HepG2 (cell line): ENCODE measurements around the gene GHRH. TPM values are rescaled to one million over a fixed set of nuclear protein-coding genes. Genes with fewer than 3 reads are reported as not detected.
A peak's percentile ranks its signal among the peaks of the same experiment; 100 is the strongest.

Experiments used
- ARID5B ChIP-seq: IDR thresholded peaks from 2 replicates; pipeline ENCODE4 v1.4.0; 2020; ENCODE audit warnings: mild to moderate bottlenecking, missing genetic modification reagents
- BORCS8-MEF2B ChIP-seq: sonication (generic); formaldehyde crosslinking; IDR thresholded peaks from 2 replicates; pipeline ENCODE4 v1.8.0; 2022; ENCODE audit warnings: mild to moderate bottlenecking, missing genetic modification reagents
- ESRRA ChIP-seq: sonication (generic); formaldehyde crosslinking; IDR thresholded peaks from 2 replicates; pipeline ENCODE4 v1.5.1; 2020; ENCODE audit warnings: mild to moderate bottlenecking, low read depth, missing genetic modification reagents
- FOSL1 ChIP-seq: sonication (generic); formaldehyde crosslinking; IDR thresholded peaks from 2 replicates; pipeline ENCODE4 v1.9.0; 2021; ENCODE audit warnings: missing genetic modification reagents, borderline replicate concordance
- FOXP4 ChIP-seq: sonication (generic); formaldehyde crosslinking; IDR thresholded peaks from 2 replicates; pipeline ENCODE4 v1.4.0; 2020; ENCODE audit warnings: missing genetic modification reagents
- HDAC1 ChIP-seq: sonication (generic); formaldehyde crosslinking; IDR thresholded peaks from 2 replicates; pipeline ENCODE4 v1.5.1; 2020; ENCODE audit warnings: mild to moderate bottlenecking, missing genetic modification reagents
- HNF1A ChIP-seq, 2 experiments: sonication (generic) in 1 of 2; formaldehyde crosslinking in 1 of 2; IDR thresholded peaks; 2 replicates each; pipeline versions ENCODE4 v1.4.0 to v1.6.1; 2016 to 2020; ENCODE audit warnings: borderline replicate concordance in 1 of 2, low read depth in 1 of 2, mild to moderate bottlenecking in 1 of 2, missing genetic modification reagents in 1 of 2
- SOX13 ChIP-seq, 3 experiments: fragments of 450-650 bp in 1 of 3; sonication (generic) in 1 of 3; formaldehyde crosslinking in 1 of 3; IDR thresholded peaks in 2 of 3; conservative IDR thresholded peaks in 1 of 3; 2 replicates each; pipeline versions ENCODE4 v1.5.0 to v1.6.1; 2016 to 2020; ENCODE audit warnings: antibody characterized with exemption in 1 of 3, mild to moderate bottlenecking in 1 of 3, missing compliant biosample characterization in 1 of 3, missing genetic modification reagents in 1 of 3, moderate library complexity in 1 of 3
- ZFP36L2 ChIP-seq: sonication (generic); formaldehyde crosslinking; IDR thresholded peaks from 2 replicates; pipeline ENCODE4 v1.4.0; 2020; ENCODE audit warnings: missing genetic modification reagents
- ZNF205 ChIP-seq: IDR thresholded peaks from 2 replicates; pipeline ENCODE4 v1.6.1; 2018; ENCODE audit warnings: missing biosample characterization, missing genetic modification reagents
- ZNF317 ChIP-seq: sonication (generic); formaldehyde crosslinking; IDR thresholded peaks from 2 replicates; pipeline ENCODE4 v1.5.0; 2020; ENCODE audit warnings: mild to moderate bottlenecking, missing genetic modification reagents
- ZNF749 ChIP-seq: sonication (generic); formaldehyde crosslinking; IDR thresholded peaks from 2 replicates; pipeline ENCODE4 v1.8.0; 2022; ENCODE audit warnings: mild to moderate bottlenecking, missing genetic modification reagents, moderate library complexity, borderline replicate concordance
- polyA plus RNA-seq, 8 experiments: library from polyadenylated mRNA; depleted of rRNA in 3 of 8; stranded (reverse) in 7 of 8; unstranded in 1 of 8; fragments of >200 nt; fragmentation: Illumina TruSeq in 4 of 8; extraction: Trizol in 4 of 8; gene quantifications; 2 replicates each; pipeline versions ENCODE4 v1.2.1 to v1.2.3, GENCODE V29; 2011 to 2016; ENCODE audit warnings: low read depth in 4 of 8, missing spikeins in 1 of 8, mixed read lengths in 1 of 8; ENCODE audit not compliant: insufficient read depth in 1 of 8
- total RNA-seq, 5 experiments: library from RNA; depleted of rRNA; stranded (reverse); fragments of >200 nt; fragmentation: Illumina TruSeq; extraction: Trizol; gene quantifications; 2 replicates each; pipeline ENCODE4 v1.2.3, GENCODE V29; 2016; ENCODE audit warnings: low read depth in 1 of 5

Gene GHRH
- total and polyA plus RNA-seq, 2 of the 13 experiments (the other 11 are each of a cell fraction or from before 2014, with no cell fraction given): not detected

- TF ChIP-seq FOXP4 (CRISPR knock-in tag) (peak; percentile 21; the same call in 1 of the 2 replicates), ZFP36L2 (CRISPR knock-in tag) (no peak), BORCS8-MEF2B (CRISPR knock-in tag) (no peak), HNF1A (IDR thresholded peaks at IDR 0.05; ENCODE audit: low read depth) (peak; percentile 32; the same call in 1 of the 2 replicates), HNF1A (CRISPR knock-in tag; IDR thresholded peaks at IDR 0.05; ENCODE audit: borderline replicate concordance) (no peak), ESRRA (CRISPR knock-in tag) (no peak), SOX13 (IDR thresholded peaks at IDR 0.05) (no peak), SOX13 (CRISPR knock-in tag; conservative IDR thresholded peaks at IDR 0.05 in 1 of 2, IDR thresholded peaks at IDR 0.05 in 1 of 2) (0 out of 4 replicates have a peak, but pooled peaks of 1 of the 2 experiments have one; percentile 9), ARID5B (CRISPR knock-in tag) (peak; percentile 52), ZNF317 (CRISPR knock-in tag) (no peak), HDAC1 (CRISPR knock-in tag) (peak; percentile 32; the same call in 1 of the 2 replicates), FOSL1 (CRISPR knock-in tag) (no peak), ZNF205 (CRISPR knock-in tag) (peak; percentile 88; the same call in 1 of the 2 replicates), ZNF749 (CRISPR knock-in tag) (no peak)
These were observed 13.4 kb upstream of the GHRH start (continued) for GRCh38 chr20:37274851-37275524.
